GM21515 (cell line): ENCODE data around the gene CFAP221.
"Not testable (repeated sequence)": the region's sequence is repeated elsewhere in the genome, so short reads cannot be mapped to it uniquely, and the experiment has no call there.

Experiments used
- ATAC-seq: cut with Tn5 transposase; IDR thresholded peaks from one replicate; pipeline ENCODE4 v1.9.1; 2021; ENCODE audit not compliant: unreplicated experiment

CFAP221 gene

GRCh38 chr2:119584469-119584868, 40.2 kb downstream of the CFAP221 start:
- no peak for ATAC-seq

- no peak for ATAC-seq
Observed at GRCh38 chr2:119586085-119586484, 41.8 kb downstream of the CFAP221 start.

GRCh38 chr2:119590873-119591272, 46.6 kb downstream of the CFAP221 start:
- ATAC-seq, result no peak

GRCh38 chr2:119591523-119591922, 47.3 kb downstream of the CFAP221 start:
- no peak for ATAC-seq

GRCh38 chr2:119592436-119592835, 48.2 kb downstream of the CFAP221 start:
- ATAC-seq, result no peak

- no peak for ATAC-seq
Observed at GRCh38 chr2:119596638-119597037, 52.4 kb downstream of the CFAP221 start.

- ATAC-seq, result no peak
Observed at GRCh38 chr2:119598596-119599263, 54.5 kb downstream of the CFAP221 start.

- ATAC-seq, result no peak
Observed at GRCh38 chr2:119599384-119599783, 55.1 kb downstream of the CFAP221 start.

- ATAC-seq, result no peak
Observed at GRCh38 chr2:119605096-119605495, 60.8 kb downstream of the CFAP221 start.

GRCh38 chr2:119606674-119607073, 62.4 kb downstream of the CFAP221 start:
- ATAC-seq, result no peak

- ATAC-seq, result no peak
Observed at GRCh38 chr2:119608553-119608952, 64.3 kb downstream of the CFAP221 start.

GRCh38 chr2:119609337-119609736, 65.1 kb downstream of the CFAP221 start:
- ATAC-seq, result no peak

- ATAC-seq, result not testable (repeated sequence)
Observed at GRCh38 chr2:119614140-119614539, 69.9 kb downstream of the CFAP221 start.

- ATAC-seq, result no peak
Observed at GRCh38 chr2:119616421-119616820, 72.2 kb downstream of the CFAP221 start.

GRCh38 chr2:119617455-119617854, 73.2 kb downstream of the CFAP221 start:
- no peak for ATAC-seq

- ATAC-seq, result not testable (repeated sequence)
Observed at GRCh38 chr2:119618725-119619124, 74.5 kb downstream of the CFAP221 start.

- no peak for ATAC-seq
Observed at GRCh38 chr2:119625226-119625625, 81.0 kb downstream of the CFAP221 start.

- ATAC-seq, result no peak
Observed at GRCh38 chr2:119629323-119629825, 85.1 kb downstream of the CFAP221 start.

GRCh38 chr2:119630121-119630520, 85.9 kb downstream of the CFAP221 start:
- ATAC-seq, result no peak

- ATAC-seq, result no peak
Observed at GRCh38 chr2:119637371-119637770, 93.1 kb downstream of the CFAP221 start.

- no peak for ATAC-seq
Observed at GRCh38 chr2:119638246-119638645, 94.0 kb downstream of the CFAP221 start.

GRCh38 chr2:119638685-119639554, 94.7 kb downstream of the CFAP221 start:
- no peak for ATAC-seq
